T47D (cell line): Measurements from ENCODE around the gene SULT2B1.
"Not testable (repeated sequence)": the region's sequence is repeated elsewhere in the genome, so short reads cannot be mapped to it uniquely, and the experiment has no call there.

ENCODE experiments used
- DNase-seq, 2 experiments: peaks; one replicate each; pipeline versions ENCODE4 v3.0.0 to v3.0.0-alpha.2; 2011 to 2012; ENCODE audit warnings: low read depth in 1 of 2, low spot score in 1 of 2
- JUND ChIP-seq: IDR thresholded peaks from 2 replicates; pipeline ENCODE4 v1.6.1; 2012; ENCODE audit warnings: low read depth
- in situ Hi-C: cut with HindIII; loops from 2 replicates; pipeline ENCODE4 v1.10.0; 2016; ENCODE audit warnings: low sequenced_read_pairs, low pct_unique_long_range_greater_than_20kb

Gene SULT2B1

GRCh38 chr19:48537541-48537940, 14.4 kb upstream of the SULT2B1 start:
- no peak for TF ChIP-seq JUND
- in situ Hi-C loops, result no loop called here
- DNase-seq, result no peak

- DNase-seq, in situ Hi-C loops: not testable (repeated sequence)
Measured at GRCh38 chr19:48538057-48538456, 13.9 kb upstream of the SULT2B1 start.

- TF ChIP-seq JUND, result no peak
- in situ Hi-C loops, result no loop called here
- DNase-seq, result peak in 1 of 2 experiments; percentile 45
Measured at GRCh38 chr19:48539503-48540096, 12.4 kb upstream of the SULT2B1 start.

GRCh38 chr19:48540110-48540509, 11.9 kb upstream of the SULT2B1 start:
- no peak for TF ChIP-seq JUND
- DNase-seq, result no peak
- in situ Hi-C loops, result no loop called here

- in situ Hi-C loops, result no loop called here
Measured at GRCh38 chr19:48541813-48542212, 10.2 kb upstream of the SULT2B1 start.

GRCh38 chr19:48543121-48543710, 8.8 kb upstream of the SULT2B1 start:
- in situ Hi-C loops, result no loop called here
- TF ChIP-seq JUND, result no peak
- DNase-seq, result peak in 1 of 2 experiments; percentile 91

More at GRCh38 chr19:48541813-48542212, 10.2 kb upstream of the SULT2B1 start:
- no peak for DNase-seq
- no peak for TF ChIP-seq JUND

GRCh38 chr19:48544856-48545750, 6.9 kb upstream of the SULT2B1 start:
- TF ChIP-seq JUND, result no peak
- no peak for DNase-seq
- in situ Hi-C loops, result no loop called here

- in situ Hi-C loops, result no loop called here
- DNase-seq, result no peak
- TF ChIP-seq JUND, result no peak
Measured at GRCh38 chr19:48547722-48548121, 4.2 kb upstream of the SULT2B1 start.

GRCh38 chr19:48548253-48548911, 3.6 kb upstream of the SULT2B1 start:
- in situ Hi-C loops, result no loop called here
- no peak for DNase-seq
- no peak for TF ChIP-seq JUND

GRCh38 chr19:48549380-48549779, 2.6 kb upstream of the SULT2B1 start:
- TF ChIP-seq JUND, result no peak
- in situ Hi-C loops, result no loop called here
- no peak for DNase-seq

- no peak for DNase-seq
- TF ChIP-seq JUND, result no peak
- in situ Hi-C loops, result no loop called here
Measured at GRCh38 chr19:48552406-48553322, 692 bp downstream of the SULT2B1 start.

- in situ Hi-C loops, result no loop called here
- peak in 1 of 2 experiments; percentile 64 for DNase-seq
- TF ChIP-seq JUND, result no peak
Measured at GRCh38 chr19:48553676-48554384, 1.9 kb downstream of the SULT2B1 start.
